HepG2 (cell line): ENCODE results near the gene NAT9. TPM values are rescaled to one million over a fixed set of nuclear protein-coding genes. Genes with fewer than 3 reads are reported as not detected.

ENCODE experiments used
- BRF2 ChIP-seq: sonication (generic); formaldehyde crosslinking; IDR thresholded peaks from 2 replicates; pipeline ENCODE4 v1.8.1; 2022; ENCODE audit warnings: mild to moderate bottlenecking, missing genetic modification reagents
- GMEB1 ChIP-seq: sonication (generic); formaldehyde crosslinking; IDR thresholded peaks from 2 replicates; pipeline ENCODE4 v1.5.1; 2020; ENCODE audit warnings: missing genetic modification reagents, mild to moderate bottlenecking, borderline replicate concordance
- HNRNPLL ChIP-seq: fragments of 200-400 bp; formaldehyde crosslinking; IDR thresholded peaks from 2 replicates; pipeline ENCODE4 v1.6.1; 2017; ENCODE audit warnings: mild to moderate bottlenecking, low read depth, low read length; ENCODE audit not compliant: poor library complexity, severe bottlenecking
- MIXL1 ChIP-seq: IDR thresholded peaks from 2 replicates; pipeline ENCODE4 v1.6.1; 2016
- SRY ChIP-seq: sonication (generic); formaldehyde crosslinking; IDR thresholded peaks from 2 replicates; pipeline ENCODE4 v1.8.0; 2022; ENCODE audit warnings: mild to moderate bottlenecking, missing genetic modification reagents
- SSRP1 ChIP-seq: IDR thresholded peaks from 2 replicates; pipeline ENCODE4 v1.6.1; 2016; ENCODE audit warnings: control low read depth
- ZBTB10 ChIP-seq: sonication (generic); formaldehyde crosslinking; IDR thresholded peaks from 2 replicates; pipeline ENCODE4 v1.4.0; 2020; ENCODE audit warnings: missing genetic modification reagents, borderline replicate concordance
- ZBTB46 ChIP-seq: sonication (generic); formaldehyde crosslinking; IDR thresholded peaks from 2 replicates; pipeline ENCODE4 v1.4.0; 2020; ENCODE audit warnings: mild to moderate bottlenecking, missing genetic modification reagents, borderline replicate concordance
- ZNF263 ChIP-seq: sonication (generic); formaldehyde crosslinking; IDR thresholded peaks from 2 replicates; pipeline ENCODE4 v1.4.0; 2020; ENCODE audit warnings: missing genetic modification reagents
- ZNF646 ChIP-seq: sonication (generic); formaldehyde crosslinking; IDR thresholded peaks from 2 replicates; pipeline ENCODE4 v1.9.0; 2021; ENCODE audit warnings: mild to moderate bottlenecking, missing genetic modification reagents
- ZUFSP ChIP-seq: sonication (generic); formaldehyde crosslinking; IDR thresholded peaks from 2 replicates; pipeline ENCODE4 v1.9.0; 2021; ENCODE audit warnings: missing genetic modification reagents, mild to moderate bottlenecking, borderline replicate concordance
- polyA plus RNA-seq, 8 experiments: library from polyadenylated mRNA; depleted of rRNA in 3 of 8; stranded (reverse) in 7 of 8; unstranded in 1 of 8; fragments of >200 nt; fragmentation: Illumina TruSeq in 4 of 8; extraction: Trizol in 4 of 8; gene quantifications; 2 replicates each; pipeline versions ENCODE4 v1.2.1 to v1.2.3, GENCODE V29; 2011 to 2016; ENCODE audit warnings: low read depth in 4 of 8, missing spikeins in 1 of 8, mixed read lengths in 1 of 8; ENCODE audit not compliant: insufficient read depth in 1 of 8
- total RNA-seq, 5 experiments: library from RNA; depleted of rRNA; stranded (reverse); fragments of >200 nt; fragmentation: Illumina TruSeq; extraction: Trizol; gene quantifications; 2 replicates each; pipeline ENCODE4 v1.2.3, GENCODE V29; 2016; ENCODE audit warnings: low read depth in 1 of 5

The NAT9 gene
- total and polyA plus RNA-seq, 2 of the 13 experiments (the other 11 are each of a cell fraction or from before 2014, with no cell fraction given) = 39.7 to 44.2 TPM

GRCh38 chr17:74770498-74771318 lies 5.4 kb downstream of the NAT9 start (continued):
- no peak for TF ChIP-seq ZBTB46 (CRISPR knock-in tag)
- TF ChIP-seq ZUFSP (CRISPR knock-in tag) = no peak
- TF ChIP-seq BRF2 (CRISPR knock-in tag) = peak; percentile 60; the same call in 1 of the 2 replicates
- TF ChIP-seq SSRP1 (CRISPR knock-in tag) = peak; percentile 92; the same call in 1 of the 2 replicates
- TF ChIP-seq ZNF263 = peak; percentile 100
- no peak for TF ChIP-seq SRY (CRISPR knock-in tag)
- TF ChIP-seq ZBTB10 = no peak
- peak; percentile 57; the same call in 1 of the 2 replicates for TF ChIP-seq GMEB1 (CRISPR knock-in tag)
- TF ChIP-seq MIXL1 (CRISPR knock-in tag) = peak; percentile 74; the same call in 1 of the 2 replicates
- TF ChIP-seq ZNF646 = no peak
- TF ChIP-seq HNRNPLL = no peak
